GM10266 (cell line): ENCODE results near the gene PTPN7.

Experiments
- DNase-seq: peaks from one replicate; pipeline ENCODE4 v3.0.0; 2012; ENCODE audit errors: extremely low spot score
- CTCF ChIP-seq: IDR thresholded peaks from 2 replicates; pipeline ENCODE4 v1.5.1; 2012; ENCODE audit warnings: mild to moderate bottlenecking, low read depth; ENCODE audit not compliant: control insufficient read depth, insufficient read depth; ENCODE audit errors: missing control alignments

The PTPN7 gene

GRCh38 chr1:202125611-202126010, 34.8 kb downstream of the PTPN7 start:
- no peak for DNase-seq
- no peak for TF ChIP-seq CTCF

- TF ChIP-seq CTCF: no peak
- DNase-seq: no peak
Measured at GRCh38 chr1:202124142-202124541, 36.3 kb downstream of the PTPN7 start.

GRCh38 chr1:202123336-202123813, 37.0 kb downstream of the PTPN7 start:
- DNase-seq: no peak
- TF ChIP-seq CTCF: no peak

GRCh38 chr1:202122639-202123335, 37.6 kb downstream of the PTPN7 start, which contains the start of gene GPR37L1:
TSS of gene GPR37L1 (plus strand) at chr1:202122917. CDS start at chr1:202122964, 47 bp downstream.
- no peak for TF ChIP-seq CTCF
- DNase-seq: no peak

GRCh38 chr1:202121006-202121405, 39.4 kb downstream of the PTPN7 start:
- no peak for TF ChIP-seq CTCF
- no peak for DNase-seq

- no peak for TF ChIP-seq CTCF
- no peak for DNase-seq
Measured at GRCh38 chr1:202117898-202118371, 42.5 kb downstream of the PTPN7 start.

GRCh38 chr1:202116287-202116686, 44.1 kb downstream of the PTPN7 start:
- DNase-seq: no peak
- TF ChIP-seq CTCF: no peak
